K562 (cell line): Measurements from ENCODE around the gene FIZ1. TPM values are rescaled to one million over a fixed set of nuclear protein-coding genes. Genes with fewer than 3 reads are reported as not detected.

Source experiments
- BCLAF1 ChIP-seq, 2 experiments: fragments of 450-650 bp in 1 of 2; IDR thresholded peaks; 2 replicates each; pipeline ENCODE4 v1.6.1; 2011 to 2017; ENCODE audit warnings: low read depth in 2 of 2, antibody characterized with exemption in 1 of 2, borderline replicate concordance in 1 of 2, low read length in 1 of 2, mild to moderate bottlenecking in 1 of 2, mixed read lengths in 1 of 2; ENCODE audit not compliant: control insufficient read depth in 1 of 2
- CC2D1A ChIP-seq: fragments of 450-650 bp; IDR thresholded peaks from 2 replicates; pipeline ENCODE4 v1.6.1; 2017; ENCODE audit warnings: mild to moderate bottlenecking
- CXXC5 ChIP-seq: fragments of 250-450 bp; sonication (Bioruptor Pico); IDR thresholded peaks from 2 replicates; pipeline ENCODE4 v1.8.0; 2022; ENCODE audit warnings: inconsistent platforms, mild to moderate bottlenecking, moderate library complexity
- E2F5 ChIP-seq: sonication (generic); formaldehyde crosslinking; IDR thresholded peaks from 2 replicates; pipeline ENCODE4 v1.8.0; 2022; ENCODE audit warnings: mild to moderate bottlenecking, missing genetic modification reagents
- ETV6 ChIP-seq, 3 experiments: fragments of 150-350 bp in 1 of 3; sonication (generic) in 1 of 3; formaldehyde crosslinking in 1 of 3; IDR thresholded peaks; 2 replicates each; pipeline versions ENCODE4 v1.6.1 to v1.8.0; 2014 to 2022; ENCODE audit warnings: borderline replicate concordance in 2 of 3, low read depth in 2 of 3, antibody characterized with exemption in 1 of 3, low read length in 1 of 3, mild to moderate bottlenecking in 1 of 3, missing genetic modification reagents in 1 of 3
- HDAC3 ChIP-seq: fragments of 450-650 bp; IDR thresholded peaks from 2 replicates; pipeline ENCODE4 v1.6.1; 2018; ENCODE audit warnings: borderline replicate concordance, mild to moderate bottlenecking, moderate library complexity; ENCODE audit not compliant: partially characterized antibody
- PML ChIP-seq: IDR thresholded peaks from 2 replicates; pipeline ENCODE4 v1.6.1; 2012; ENCODE audit warnings: low read length, inconsistent platforms
- RNF2 ChIP-seq: sonication (generic); IDR thresholded peaks from 2 replicates; pipeline ENCODE4 v1.6.1; 2016
- STAT5A ChIP-seq: IDR thresholded peaks from 2 replicates; pipeline ENCODE4 v1.6.1; 2012; ENCODE audit warnings: low read length, inconsistent platforms, borderline replicate concordance
- ZC3H4 ChIP-seq: sonication (generic); formaldehyde crosslinking; IDR thresholded peaks from 2 replicates; pipeline ENCODE4 v1.9.0; 2021; ENCODE audit warnings: missing genetic modification reagents, borderline replicate concordance
- ZNF445 ChIP-seq: fragments of 250-450 bp; sonication (Bioruptor Pico); IDR thresholded peaks from 2 replicates; pipeline ENCODE4 v1.4.0; 2020; ENCODE audit warnings: low read depth, mild to moderate bottlenecking, moderate library complexity
- ZNF644 ChIP-seq: fragments of 200-800 bp; sonication (Bioruptor generic); IDR thresholded peaks from 2 replicates; pipeline ENCODE4 v1.6.1; 2016; ENCODE audit warnings: low read depth, missing genetic modification characterization, missing compliant biosample characterization
- ZNF785 ChIP-seq: fragments of 250-450 bp; sonication (Bioruptor Pico); IDR thresholded peaks from 2 replicates; pipeline ENCODE4 v1.4.0; 2020; ENCODE audit warnings: mild to moderate bottlenecking
- polyA plus RNA-seq, 8 experiments: library from polyadenylated mRNA; depleted of rRNA in 4 of 8; stranded (reverse) in 5 of 8; unstranded in 3 of 8; fragments of >200 nt; fragmentation: Nextera tagmentation in 2 of 8; fragmentation: Illumina TruSeq in 1 of 8; extraction: Ambion mirVana in 2 of 8; extraction: Trizol in 1 of 8; gene quantifications; 2 replicates each; pipeline versions ENCODE4 v1.2.1 to v1.2.3, GENCODE V29; 2011 to 2014; ENCODE audit warnings: inconsistent platforms in 1 of 8, missing spikeins in 1 of 8
- total RNA-seq, 7 experiments: library from RNA; depleted of rRNA in 6 of 7; stranded (reverse); fragments of >200 nt in 6 of 7; fragmentation: Illumina TruSeq in 2 of 7; extraction: Trizol in 2 of 7; gene quantifications; 2 replicates each; pipeline versions ENCODE4 v1.2.1 to v1.2.3, GENCODE V29; 2011 to 2021; ENCODE audit warnings: low replicate concordance in 1 of 7
- TF ChIP-seq, protein P1 (sequence below): fragments of 450-650 bp; conservative IDR thresholded peaks from 2 replicates; pipeline ENCODE4 v1.6.1; 2016; ENCODE audit warnings: missing genetic modification characterization, low read depth, mild to moderate bottlenecking, missing compliant biosample characterization, moderate library complexity
- TF ChIP-seq, protein P2 (sequence below): fragments of 150-350 bp; conservative IDR thresholded peaks from 2 replicates; pipeline ENCODE4 v1.6.1; 2014; ENCODE audit warnings: low read length
- TF ChIP-seq, protein P3 (sequence below): fragments of 250-450 bp; sonication (Bioruptor Pico); IDR thresholded peaks from 2 replicates; pipeline ENCODE4 v1.5.0; 2020; ENCODE audit warnings: mild to moderate bottlenecking, borderline replicate concordance

The FIZ1 gene
- total and polyA plus RNA-seq, 9 of the 15 experiments (the other 6 are each of a cell fraction or from before 2014, with no cell fraction given), result 0.79 to 17.5 (median 5.5) TPM

DNA sequence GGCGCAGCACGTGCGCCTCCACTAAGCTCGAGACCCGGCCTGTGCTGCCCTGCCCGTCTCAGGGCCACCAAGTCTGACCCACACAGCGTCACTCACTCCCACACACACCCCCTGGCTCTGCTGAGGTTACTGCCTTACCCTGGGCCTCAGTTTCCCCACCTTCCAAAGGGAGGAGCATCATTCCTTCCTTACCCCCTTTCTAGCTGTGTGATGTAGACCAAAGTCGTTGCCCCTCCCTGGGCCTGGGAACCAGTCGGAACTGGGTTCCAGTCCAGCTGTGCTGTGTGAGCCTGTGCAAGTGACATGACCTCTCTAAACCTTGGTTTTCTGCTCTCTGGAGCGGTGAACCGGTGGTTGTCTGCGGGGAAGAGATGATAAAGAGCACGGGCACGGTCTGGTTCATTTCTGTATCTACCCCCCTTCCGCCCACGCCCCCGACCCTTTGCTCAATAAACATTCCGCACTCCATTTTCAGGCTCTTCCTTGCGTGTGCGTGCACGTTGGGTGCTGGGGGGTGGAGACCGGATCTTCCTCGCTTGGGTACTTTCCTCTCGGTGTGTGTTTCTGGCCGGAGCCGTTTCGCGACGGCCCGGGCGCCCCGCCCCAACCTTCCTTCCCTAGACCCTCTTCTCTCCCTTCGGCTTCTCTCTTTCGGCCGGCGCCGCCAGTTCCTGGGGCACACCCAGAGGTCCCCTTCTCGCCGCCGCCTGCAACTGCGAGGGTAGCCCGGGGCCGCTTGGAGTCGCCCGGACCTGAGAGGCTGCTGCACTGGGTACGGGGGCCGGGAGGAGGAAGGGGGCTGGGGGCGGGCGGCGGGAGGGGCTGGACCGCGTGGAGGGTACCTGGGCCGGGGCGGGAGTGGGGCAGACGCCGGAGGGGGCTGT, 43.9 kb upstream of the FIZ1 start, which contains the start of gene ZNF581 (continued):
- TF ChIP-seq, protein P1, sequence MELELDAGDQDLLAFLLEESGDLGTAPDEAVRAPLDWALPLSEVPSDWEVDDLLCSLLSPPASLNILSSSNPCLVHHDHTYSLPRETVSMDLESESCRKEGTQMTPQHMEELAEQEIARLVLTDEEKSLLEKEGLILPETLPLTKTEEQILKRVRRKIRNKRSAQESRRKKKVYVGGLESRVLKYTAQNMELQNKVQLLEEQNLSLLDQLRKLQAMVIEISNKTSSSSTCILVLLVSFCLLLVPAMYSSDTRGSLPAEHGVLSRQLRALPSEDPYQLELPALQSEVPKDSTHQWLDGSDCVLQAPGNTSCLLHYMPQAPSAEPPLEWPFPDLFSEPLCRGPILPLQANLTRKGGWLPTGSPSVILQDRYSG (tag), result no peak
- peak in 1 of 2 experiments; percentile 92; a peak in 2 of 4 replicates for TF ChIP-seq BCLAF1 (IDR thresholded peaks at IDR 0.05; ENCODE audit: borderline replicate concordance in 1 of 2, control insufficient read depth in 1 of 2, low read depth in 2 of 2, low read length in 1 of 2)
- no peak for TF ChIP-seq HDAC3
- TF ChIP-seq STAT5A, result no peak
- TF ChIP-seq ZNF644 (tag), result no peak
- TF ChIP-seq CC2D1A, result no peak
- TF ChIP-seq ZC3H4, result no peak
- no peak for TF ChIP-seq ZNF445 (CRISPR knock-in tag)
- TF ChIP-seq RNF2, result 0 out of 2 replicates have a peak, but pooled peaks have one; percentile 41
- no peak for TF ChIP-seq ZNF785 (CRISPR knock-in tag)
- TF ChIP-seq PML, result peak; percentile 52
- TF ChIP-seq ETV6 (IDR thresholded peaks at IDR 0.05; ENCODE audit: borderline replicate concordance in 1 of 2, low read depth in 2 of 2, low read length in 1 of 2), result no peak
- no peak for TF ChIP-seq ETV6 (CRISPR knock-in tag; IDR thresholded peaks at IDR 0.05; ENCODE audit: borderline replicate concordance)
- TF ChIP-seq, protein P2, sequence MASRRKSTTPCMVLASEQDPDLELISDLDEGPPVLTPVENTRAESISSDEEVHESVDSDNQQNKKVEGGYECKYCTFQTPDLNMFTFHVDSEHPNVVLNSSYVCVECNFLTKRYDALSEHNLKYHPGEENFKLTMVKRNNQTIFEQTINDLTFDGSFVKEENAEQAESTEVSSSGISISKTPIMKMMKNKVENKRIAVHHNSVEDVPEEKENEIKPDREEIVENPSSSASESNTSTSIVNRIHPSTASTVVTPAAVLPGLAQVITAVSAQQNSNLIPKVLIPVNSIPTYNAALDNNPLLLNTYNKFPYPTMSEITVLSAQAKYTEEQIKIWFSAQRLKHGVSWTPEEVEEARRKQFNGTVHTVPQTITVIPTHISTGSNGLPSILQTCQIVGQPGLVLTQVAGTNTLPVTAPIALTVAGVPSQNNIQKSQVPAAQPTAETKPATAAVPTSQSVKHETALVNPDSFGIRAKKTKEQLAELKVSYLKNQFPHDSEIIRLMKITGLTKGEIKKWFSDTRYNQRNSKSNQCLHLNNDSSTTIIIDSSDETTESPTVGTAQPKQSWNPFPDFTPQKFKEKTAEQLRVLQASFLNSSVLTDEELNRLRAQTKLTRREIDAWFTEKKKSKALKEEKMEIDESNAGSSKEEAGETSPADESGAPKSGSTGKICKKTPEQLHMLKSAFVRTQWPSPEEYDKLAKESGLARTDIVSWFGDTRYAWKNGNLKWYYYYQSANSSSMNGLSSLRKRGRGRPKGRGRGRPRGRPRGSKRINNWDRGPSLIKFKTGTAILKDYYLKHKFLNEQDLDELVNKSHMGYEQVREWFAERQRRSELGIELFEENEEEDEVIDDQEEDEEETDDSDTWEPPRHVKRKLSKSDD, result no peak
- TF ChIP-seq CXXC5 (CRISPR knock-in tag), result peak; percentile 81
- TF ChIP-seq, protein P3, sequence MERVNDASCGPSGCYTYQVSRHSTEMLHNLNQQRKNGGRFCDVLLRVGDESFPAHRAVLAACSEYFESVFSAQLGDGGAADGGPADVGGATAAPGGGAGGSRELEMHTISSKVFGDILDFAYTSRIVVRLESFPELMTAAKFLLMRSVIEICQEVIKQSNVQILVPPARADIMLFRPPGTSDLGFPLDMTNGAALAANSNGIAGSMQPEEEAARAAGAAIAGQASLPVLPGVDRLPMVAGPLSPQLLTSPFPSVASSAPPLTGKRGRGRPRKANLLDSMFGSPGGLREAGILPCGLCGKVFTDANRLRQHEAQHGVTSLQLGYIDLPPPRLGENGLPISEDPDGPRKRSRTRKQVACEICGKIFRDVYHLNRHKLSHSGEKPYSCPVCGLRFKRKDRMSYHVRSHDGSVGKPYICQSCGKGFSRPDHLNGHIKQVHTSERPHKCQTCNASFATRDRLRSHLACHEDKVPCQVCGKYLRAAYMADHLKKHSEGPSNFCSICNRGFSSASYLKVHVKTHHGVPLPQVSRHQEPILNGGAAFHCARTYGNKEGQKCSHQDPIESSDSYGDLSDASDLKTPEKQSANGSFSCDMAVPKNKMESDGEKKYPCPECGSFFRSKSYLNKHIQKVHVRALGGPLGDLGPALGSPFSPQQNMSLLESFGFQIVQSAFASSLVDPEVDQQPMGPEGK, result no peak
- no peak for TF ChIP-seq E2F5 (CRISPR knock-in tag)
